Activated CD4-positive, alpha-beta T cell treated with anti-CD3 and anti-CD28 coated beads, Interleukin-10, Interleukin-2, amounts not matched to agents 100 ng/mL and 50 ng/mL, durations not matched to agents 16 hours and 8 hours (primary cell): ENCODE data around the gene ASB5.
A peak's percentile ranks its signal among the peaks of the same experiment; 100 is the strongest.
"Not testable (repeated sequence)": the region's sequence is repeated elsewhere in the genome, so short reads cannot be mapped to it uniquely, and the experiment has no call there.

ENCODE experiments used
- DNase-seq: peaks from one replicate; pipeline ENCODE4 v3.0.0-alpha.2; 2020

The ASB5 gene

DNA sequence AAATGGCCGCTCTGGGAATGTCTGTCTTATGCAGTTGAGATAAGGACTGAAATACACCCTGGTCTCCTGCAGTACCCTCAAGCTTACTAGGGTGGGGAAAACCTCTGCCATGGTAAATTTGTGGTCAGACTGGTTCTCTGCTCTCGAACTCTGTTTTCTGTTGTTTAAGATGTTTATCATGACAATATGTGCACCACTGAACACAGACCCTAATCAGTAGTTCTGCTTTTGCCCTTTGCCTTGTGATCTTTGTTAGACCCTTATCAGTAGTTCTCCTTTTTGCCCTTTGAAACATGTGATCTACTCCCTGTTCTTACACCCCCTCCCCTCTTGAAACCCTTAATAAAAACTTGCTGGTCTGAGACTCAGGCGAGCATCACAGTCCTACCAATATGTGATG lies 56.7 kb downstream of the ASB5 start:
- DNase-seq = not testable (repeated sequence)

DNA sequence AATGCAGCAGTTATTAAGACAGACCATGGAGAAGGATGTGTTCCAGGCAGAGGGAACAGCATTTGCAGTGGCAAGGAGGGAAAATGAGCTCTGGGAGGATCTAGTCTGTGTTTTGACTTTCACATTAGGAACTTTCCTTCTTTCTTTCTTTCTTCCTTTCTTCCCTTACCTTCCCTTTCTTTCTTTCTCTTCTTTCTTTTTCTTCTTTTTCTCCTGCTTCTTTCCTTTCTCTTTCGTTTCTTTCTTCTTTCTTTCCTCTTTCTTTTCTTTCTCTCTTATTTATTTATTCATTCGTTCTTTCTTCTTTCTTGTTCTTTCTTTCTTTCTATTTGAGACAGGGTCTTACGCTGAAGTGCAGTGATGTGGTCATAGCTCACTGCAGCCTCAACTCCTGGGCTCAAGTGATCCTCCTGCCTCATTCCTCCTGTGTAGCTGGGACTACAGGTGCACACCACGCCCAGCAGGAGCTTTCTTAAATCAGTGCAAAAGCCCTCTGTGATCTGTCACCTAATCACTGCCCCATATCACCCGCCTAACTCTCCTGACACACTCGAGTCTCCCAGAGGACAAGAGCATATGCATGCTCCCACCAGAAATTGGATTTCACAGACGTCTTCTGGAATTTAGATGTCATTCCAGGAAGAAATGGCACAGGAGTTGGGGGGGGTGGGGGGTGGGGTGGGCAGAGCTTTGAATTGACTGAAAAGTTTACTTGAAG lies 58.3 kb downstream of the ASB5 start:
- no peak for DNase-seq

DNA sequence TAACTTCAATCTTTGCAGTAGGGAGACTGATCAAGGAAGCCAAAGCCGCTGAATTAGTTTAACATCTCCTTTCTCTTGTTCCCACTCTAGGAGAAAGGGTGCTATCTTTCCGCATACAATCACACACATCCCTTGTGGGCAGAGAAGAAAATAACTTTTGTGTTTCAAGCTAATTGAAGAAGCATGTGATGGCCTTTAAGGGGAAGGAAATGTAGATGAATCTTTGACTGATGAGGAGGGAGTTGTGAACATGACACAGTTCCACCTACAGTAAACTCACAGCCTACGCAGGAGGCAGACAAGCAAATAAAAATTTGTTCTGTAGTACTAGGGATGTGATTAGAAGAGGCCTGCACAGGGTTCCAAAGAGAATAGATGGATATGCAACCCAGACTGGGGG lies 58.9 kb downstream of the ASB5 start:
- no peak for DNase-seq

DNA sequence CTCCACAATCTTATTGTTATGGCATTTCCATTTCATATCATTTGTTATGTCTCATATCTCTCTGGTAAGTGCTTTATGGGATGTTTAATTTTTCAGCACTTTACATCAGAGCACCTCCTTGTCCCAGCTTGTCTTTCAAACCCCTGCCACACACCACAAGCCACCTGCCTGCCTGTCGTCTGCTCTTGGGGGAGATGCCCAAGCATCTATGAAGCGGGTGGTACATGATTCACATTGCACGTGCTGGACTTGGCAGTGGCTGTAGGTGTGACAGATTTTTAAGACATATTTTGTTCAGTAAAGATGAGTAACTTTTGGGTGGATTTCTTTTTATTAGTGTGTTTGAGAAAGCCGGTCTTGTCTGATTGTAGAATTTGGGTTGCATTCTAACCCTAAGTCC lies 59.5 kb downstream of the ASB5 start:
- no peak for DNase-seq

DNA sequence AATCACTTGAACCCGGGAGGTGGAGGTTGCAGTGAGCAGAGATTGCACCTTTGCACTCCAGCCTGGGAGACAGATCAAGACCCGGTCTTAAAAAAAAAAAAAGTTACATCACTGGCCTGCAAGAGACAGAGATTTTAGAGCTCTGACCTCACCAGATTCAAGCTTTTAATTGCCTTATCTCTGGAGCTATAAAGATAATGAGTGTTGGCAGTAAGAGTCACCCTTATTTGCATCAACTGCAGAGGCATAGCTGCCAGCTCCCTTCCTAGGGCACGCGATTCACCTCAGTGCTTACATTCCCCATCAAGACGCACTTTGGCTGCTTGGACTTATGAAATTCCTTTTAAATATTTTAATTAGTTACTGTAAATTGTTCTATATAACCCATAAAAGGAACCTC lies 61.2 kb downstream of the ASB5 start:
- no peak for DNase-seq

DNA sequence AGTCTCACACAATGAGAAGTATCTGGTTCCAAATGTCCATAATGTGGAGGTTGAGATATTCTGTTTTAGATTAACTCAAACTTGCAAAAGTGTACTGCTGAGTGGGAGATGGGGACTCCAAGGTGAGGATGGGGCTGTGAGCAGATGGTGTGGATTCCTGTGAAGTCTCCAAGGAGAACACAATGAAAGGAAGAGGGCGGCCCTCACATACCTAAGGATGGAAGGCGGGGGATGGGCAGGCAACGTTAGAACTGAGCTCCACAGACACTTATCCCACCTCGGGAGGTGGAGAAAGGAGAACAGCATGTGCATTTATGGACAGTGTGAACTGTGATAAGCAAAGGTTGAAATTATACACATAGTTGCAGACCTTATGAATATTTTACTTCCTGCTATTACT lies 63.7 kb downstream of the ASB5 start:
- no peak for DNase-seq

DNA sequence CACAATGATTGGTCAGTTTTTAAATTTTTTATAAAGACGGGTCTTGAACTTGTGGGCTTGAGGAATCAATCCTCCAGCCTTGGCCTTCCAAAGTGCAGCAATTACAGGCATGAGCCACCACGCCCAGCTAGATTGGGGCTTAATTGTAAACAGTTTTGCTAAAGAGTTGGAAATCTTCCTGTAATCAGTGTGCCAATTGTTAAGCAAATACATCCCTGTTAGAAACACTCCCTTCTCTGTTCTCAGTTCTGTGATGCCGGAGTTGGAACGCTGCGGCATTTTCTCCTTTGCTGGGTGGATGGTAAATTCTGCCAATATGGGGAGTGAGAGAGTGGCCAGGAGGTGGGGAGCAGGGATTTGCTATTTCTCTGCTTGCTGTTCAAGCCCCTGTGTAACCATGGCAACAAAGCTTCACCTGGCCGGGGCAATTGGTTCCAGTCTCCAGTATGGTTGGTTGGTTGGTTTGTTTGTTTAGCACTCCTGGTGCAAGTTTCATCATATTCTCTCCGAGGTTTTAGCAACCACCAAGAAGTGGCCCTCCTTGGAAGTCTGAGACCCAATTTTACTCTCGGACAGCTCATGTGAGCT lies 70.6 kb downstream of the ASB5 start:
- DNase-seq = no peak

DNA sequence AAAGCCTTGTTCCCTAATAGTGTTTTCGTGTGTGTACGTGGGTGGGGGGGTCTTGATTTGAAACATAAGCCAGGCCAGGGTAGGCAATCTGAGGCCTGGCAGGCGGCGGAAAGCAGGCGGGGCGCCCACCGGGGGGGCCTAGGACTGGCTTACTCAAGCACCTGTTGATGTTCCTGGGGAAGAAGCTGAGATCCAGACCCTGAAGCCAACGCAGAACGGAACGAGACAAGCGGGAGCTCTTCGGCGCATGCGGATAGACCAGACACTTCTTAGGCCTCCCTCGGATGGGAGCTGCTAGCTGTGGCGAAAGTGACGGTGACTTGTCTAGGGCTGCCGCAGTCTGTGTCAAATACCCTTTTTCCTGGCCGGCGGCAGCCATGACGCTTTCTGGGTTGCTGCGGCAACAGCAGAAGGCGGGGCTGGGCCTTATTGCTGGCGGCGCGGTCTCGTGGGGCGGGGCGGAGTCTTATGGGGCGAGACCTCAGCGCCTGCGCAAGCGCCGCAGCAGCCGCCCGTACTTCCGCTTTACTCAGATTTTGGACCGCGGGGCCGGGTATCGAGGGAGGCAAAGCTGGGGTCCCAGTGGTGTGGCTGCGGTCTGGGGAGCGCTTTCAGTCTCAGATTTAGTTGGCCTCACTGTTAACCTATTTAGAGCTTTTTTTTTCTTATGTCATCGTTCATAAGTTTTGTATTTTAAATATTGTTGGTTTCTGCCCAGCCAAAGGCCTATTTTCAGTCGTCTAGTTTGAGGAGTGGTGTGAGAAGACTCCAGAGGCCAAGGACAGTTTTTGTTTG lies 73.6 kb downstream of the ASB5 start, which contains the start of gene SPATA4:
TSS of gene SPATA4 (minus strand) at position 402 of the 795 bp plus-strand sequence. CDS start at position 379, 23 bp downstream.
- peak; percentile 96 for DNase-seq

DNA sequence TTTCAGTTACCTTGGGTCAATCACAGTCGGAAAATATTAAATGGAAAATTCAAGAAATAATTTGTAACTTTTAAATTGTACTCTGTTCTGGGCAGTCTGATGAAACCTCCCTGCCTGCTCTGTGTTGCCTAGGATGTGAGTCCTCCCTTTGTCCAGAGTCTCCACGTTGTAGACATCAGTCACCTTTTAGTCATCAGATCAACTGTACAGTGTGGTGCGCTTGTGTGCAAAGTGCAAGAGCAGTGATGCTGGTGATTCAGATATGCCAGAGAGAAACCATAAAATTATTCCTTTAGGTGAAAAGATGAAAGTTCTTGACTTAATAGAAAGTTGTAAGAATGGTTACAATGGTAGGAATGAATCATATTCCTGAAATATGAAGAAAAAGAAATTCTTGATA lies 75.1 kb downstream of the ASB5 start:
- DNase-seq = peak; percentile 77

DNA sequence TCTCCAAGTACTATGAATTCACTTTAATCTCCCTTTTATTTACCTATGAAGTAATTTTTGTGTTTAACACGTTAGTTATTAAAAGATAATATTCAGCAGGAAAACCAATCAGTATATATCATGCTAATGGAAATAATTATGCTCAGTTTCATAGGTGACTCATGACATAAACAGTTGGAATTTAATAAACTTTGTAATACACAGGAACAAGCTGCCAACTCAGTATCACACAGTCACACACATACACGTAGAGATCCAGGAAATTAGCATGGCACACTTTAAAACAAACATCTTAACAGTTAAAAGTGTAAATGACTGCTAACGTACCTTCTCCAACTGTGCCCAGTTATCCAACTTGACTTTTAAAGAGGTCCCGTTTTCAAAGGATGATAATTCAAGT lies 75.9 kb downstream of the ASB5 start:
- no peak for DNase-seq

DNA sequence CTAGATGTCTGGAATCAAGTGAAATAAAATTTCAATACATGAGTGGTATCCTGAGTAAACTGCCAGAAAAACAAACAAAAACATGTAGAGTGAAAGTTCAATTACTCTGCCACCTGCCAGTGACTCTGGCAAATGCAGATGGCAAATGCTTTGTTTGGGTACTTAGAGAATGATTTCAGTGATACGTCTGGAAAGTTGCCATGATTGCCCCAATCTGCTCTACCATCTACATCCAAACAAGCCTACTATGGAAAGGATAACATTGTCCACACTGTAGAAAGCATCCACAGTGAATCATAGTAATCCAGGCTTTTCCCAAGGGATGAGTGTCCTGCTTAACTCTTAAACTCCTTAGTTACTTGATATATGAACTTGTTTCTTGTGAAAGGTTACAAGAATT lies 77.0 kb downstream of the ASB5 start:
- no peak for DNase-seq

DNA sequence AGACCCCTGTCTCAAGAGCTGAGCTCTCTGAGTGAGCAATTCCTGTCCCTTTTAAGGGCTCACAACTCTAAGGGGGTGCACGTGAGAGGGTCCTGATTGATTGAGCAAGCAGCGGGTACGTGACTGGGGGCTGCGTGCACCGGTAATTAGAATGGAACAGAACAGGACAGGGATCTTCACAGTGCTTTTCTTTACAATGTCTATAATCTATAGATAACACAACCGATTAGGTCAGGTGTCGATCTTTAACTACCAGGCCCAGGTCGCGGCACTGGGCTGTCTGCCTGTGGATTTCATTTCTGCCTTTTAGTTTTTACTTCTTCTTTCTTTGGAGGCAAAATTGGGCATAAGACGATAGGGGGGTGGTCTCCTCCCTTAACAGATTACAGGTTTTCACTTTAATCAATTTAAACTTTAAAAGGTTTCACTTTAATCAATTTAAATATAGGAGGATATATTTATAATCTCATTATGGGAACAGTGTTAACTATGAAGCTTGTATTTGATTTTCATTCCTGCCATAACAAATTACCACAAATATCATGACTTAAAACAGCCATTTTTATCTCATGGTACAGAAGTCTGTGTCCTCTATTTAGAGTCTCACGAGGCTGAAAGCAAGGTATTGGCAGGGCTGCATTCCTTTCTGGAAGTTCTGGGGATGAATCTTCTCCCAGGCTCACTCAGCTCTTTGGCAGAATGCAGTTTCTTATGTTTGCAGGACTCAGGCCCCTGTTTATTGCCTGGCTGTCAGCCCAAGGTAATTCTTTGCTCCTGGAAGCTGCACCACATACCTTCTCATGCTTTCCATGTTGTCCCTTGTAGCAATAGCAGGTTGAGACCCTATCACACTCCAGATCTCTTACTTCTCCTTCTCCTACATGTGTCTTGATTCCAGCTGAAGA lies 78.9 kb downstream of the ASB5 start:
- no peak for DNase-seq

DNA sequence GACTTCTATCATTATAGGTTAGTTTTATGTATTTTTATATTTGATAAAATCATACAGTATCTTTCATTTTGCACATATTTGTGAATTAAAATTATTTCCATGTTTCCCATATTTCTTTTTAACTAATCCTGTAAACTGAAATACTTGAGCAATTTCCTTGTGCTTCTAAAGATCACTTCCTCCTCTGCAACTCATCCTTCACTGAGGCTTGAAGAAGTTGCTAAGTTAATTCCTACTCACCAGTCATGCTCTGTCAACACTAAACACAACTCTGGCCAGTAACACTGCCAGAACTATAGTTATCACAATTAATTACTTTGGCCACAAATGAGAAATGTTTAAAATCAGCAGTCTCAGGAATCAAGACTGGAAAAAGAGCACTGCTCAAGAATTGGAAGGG lies 80.4 kb downstream of the ASB5 start:
- DNase-seq = no peak

DNA sequence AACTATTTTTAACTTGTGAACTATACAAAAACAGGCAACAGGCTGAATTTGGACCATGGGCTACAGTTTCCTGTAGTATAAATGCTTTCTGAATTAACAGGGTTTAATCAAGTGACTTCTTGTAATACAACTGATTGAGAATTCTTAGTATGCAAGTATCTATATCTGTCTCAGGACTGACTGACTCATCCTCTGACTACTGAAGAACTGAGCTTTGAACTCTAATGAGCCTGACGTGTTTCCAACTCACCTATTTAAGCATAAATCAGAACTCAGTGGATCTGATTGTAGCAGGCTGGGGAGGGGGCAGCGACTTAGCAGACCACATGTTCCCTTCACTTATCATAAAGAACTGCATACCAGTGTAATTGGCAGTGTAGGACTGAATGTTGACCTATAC lies 81.4 kb downstream of the ASB5 start:
- DNase-seq = peak; percentile 30

DNA sequence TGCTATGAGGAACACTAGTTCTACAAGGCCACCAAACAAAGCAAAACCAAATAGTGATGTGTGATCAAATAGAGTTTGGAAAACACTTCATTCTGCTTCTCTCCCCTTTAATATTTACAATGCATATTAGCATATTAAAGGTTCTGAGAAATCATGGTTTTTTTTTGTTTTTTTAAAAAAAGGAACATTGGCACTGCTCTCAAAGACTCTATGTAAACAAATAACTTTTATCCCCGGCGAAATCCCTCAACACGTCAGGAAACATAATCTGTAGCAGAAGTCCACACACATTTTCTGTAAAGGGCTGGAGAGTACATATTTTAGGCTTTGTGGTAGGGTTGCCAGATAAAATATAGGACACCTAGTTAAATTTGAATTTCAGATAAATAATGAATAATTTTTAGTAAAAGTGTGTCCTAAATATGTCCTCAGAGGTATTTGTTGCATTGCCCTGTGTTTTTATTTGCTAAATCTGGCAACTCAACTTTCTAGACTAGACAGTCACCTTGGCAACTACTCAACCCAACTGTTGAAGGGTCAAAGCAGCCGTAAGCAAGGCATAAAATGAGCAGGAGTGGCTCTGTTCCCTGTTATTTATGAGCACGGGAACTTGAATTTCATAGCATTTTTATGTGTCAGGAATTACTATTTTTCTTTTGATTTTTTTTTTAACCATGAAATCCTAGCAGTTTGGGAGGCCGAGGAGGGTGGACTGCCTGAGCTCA lies 82.2 kb downstream of the ASB5 start:
- no peak for DNase-seq

DNA sequence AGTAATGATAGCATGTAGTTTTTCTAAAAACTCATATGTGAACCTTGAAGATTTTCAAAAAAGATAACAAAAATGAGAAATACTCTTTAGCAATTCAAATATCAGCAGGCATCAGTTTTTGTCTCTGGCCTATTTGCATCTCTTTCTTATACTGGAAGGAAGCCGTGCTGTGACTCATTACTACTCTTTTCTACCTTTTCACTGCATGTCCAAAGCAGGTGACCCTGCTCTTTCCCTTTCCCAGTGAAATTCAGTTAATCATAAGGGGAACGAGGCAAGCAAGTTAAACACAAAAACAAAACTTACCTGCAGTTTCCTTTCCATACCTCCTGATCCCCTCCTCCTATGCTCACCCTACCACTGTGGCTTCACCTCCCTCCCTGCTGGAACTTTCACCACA lies 83.0 kb downstream of the ASB5 start:
- no peak for DNase-seq

DNA sequence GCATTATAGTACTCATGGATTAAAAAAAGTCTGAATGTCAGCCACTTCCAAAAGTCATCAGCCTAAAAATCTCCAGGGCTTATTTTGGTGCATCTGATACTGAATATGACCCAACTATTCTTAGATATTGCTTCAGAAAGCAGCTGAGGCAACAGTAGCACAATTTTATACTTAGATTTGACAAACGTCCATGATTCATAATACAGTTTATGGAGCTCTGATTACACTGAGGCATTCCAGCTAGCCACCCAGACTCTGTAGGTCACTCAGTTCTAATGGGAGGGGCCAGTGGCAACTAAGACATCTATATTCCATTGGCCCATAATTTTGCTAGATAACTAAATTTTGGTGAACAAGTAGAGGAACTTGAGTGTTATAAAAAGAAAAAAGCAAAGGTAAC lies 84.0 kb downstream of the ASB5 start:
- DNase-seq = no peak
